Mesenchymal stem cell (in vitro differentiated cells and primary cell): ENCODE measurements around the gene TCAP.
"Not testable (repeated sequence)": the region's sequence is repeated elsewhere in the genome, so short reads cannot be mapped to it uniquely, and the experiment has no call there.

Experiments used
- DNase-seq: peaks from one replicate; pipeline ENCODE4 v3.0.0-alpha.2; 2013
- H2AFZ ChIP-seq: one replicate; pipeline ENCODE4 v1.6.1; 2013; ENCODE audit warnings: low read depth, mild to moderate bottlenecking, control low read depth, inconsistent platforms, low read length, moderate library complexity
- H2AK5ac ChIP-seq: 2 replicates; pipeline ENCODE4 v1.6.1; 2013; ENCODE audit warnings: low read length, moderate library complexity, mild to moderate bottlenecking, inconsistent platforms; ENCODE audit not compliant: severe bottlenecking
- H2BK120ac ChIP-seq: one replicate; pipeline ENCODE4 v1.6.1; 2013; ENCODE audit warnings: low read depth, mild to moderate bottlenecking, inconsistent platforms, low read length, moderate library complexity
- H2BK12ac ChIP-seq, 2 experiments: one replicate each; pipeline ENCODE4 v1.6.1; 2013; ENCODE audit warnings: inconsistent platforms in 2 of 2, low read length in 2 of 2, mild to moderate bottlenecking in 2 of 2, moderate library complexity in 2 of 2, control low read depth in 1 of 2
- H2BK15ac ChIP-seq: one replicate; pipeline ENCODE4 v1.6.1; 2013; ENCODE audit warnings: mild to moderate bottlenecking, low read depth, inconsistent platforms; ENCODE audit not compliant: poor library complexity, severe bottlenecking
- H2BK5ac ChIP-seq: 2 replicates; pipeline ENCODE4 v1.6.1; 2013; ENCODE audit warnings: low read depth, mild to moderate bottlenecking, low read length, control low read depth, inconsistent platforms; ENCODE audit not compliant: poor library complexity, severe bottlenecking
- H3K14ac ChIP-seq, 2 experiments: one replicate each; pipeline ENCODE4 v1.6.1; 2013; ENCODE audit warnings: inconsistent platforms in 2 of 2, low read length in 2 of 2, control low read depth in 1 of 2, mild to moderate bottlenecking in 1 of 2, moderate library complexity in 1 of 2
- H3K18ac ChIP-seq, 2 experiments: one replicate each; pipeline ENCODE4 v1.6.1; 2013; ENCODE audit warnings: inconsistent platforms in 2 of 2, low read length in 2 of 2, control low read depth in 1 of 2, low read depth in 1 of 2, mild to moderate bottlenecking in 1 of 2
- H3K23ac ChIP-seq, 2 experiments: one replicate each; pipeline ENCODE4 v1.6.1; 2013; ENCODE audit warnings: inconsistent platforms in 2 of 2, low read length in 2 of 2, mild to moderate bottlenecking in 2 of 2, moderate library complexity in 2 of 2, control low read depth in 1 of 2
- H3K27ac ChIP-seq: 2 replicates; pipeline ENCODE4 v1.5.1; 2013; ENCODE audit warnings: mild to moderate bottlenecking, moderate library complexity, low read length, control low read depth, inconsistent platforms; ENCODE audit not compliant: poor library complexity, severe bottlenecking
- H3K27me3 ChIP-seq, 2 experiments: 2 replicates each; pipeline versions ENCODE4 v1.6.1 to v1.7.0; 2013; ENCODE audit warnings: low read length in 2 of 2, mild to moderate bottlenecking in 2 of 2, moderate library complexity in 2 of 2, control low read depth in 1 of 2, inconsistent platforms in 1 of 2; ENCODE audit not compliant: control insufficient read depth in 1 of 2, insufficient read depth in 1 of 2
- H3K36me3 ChIP-seq, 2 experiments: 2 replicates each; pipeline versions ENCODE4 v1.6.1 to v1.7.0; 2013; ENCODE audit warnings: low read length in 2 of 2, control low read depth in 1 of 2, inconsistent platforms in 1 of 2, low read depth in 1 of 2, mild to moderate bottlenecking in 1 of 2; ENCODE audit not compliant: insufficient read depth in 2 of 2, control insufficient read depth in 1 of 2
- H3K4ac ChIP-seq, 2 experiments: one replicate each; pipeline ENCODE4 v1.6.1; 2013; ENCODE audit warnings: inconsistent platforms in 2 of 2, low read length in 2 of 2, mild to moderate bottlenecking in 2 of 2, moderate library complexity in 2 of 2, control low read depth in 1 of 2, low read depth in 1 of 2
- H3K4me1 ChIP-seq: 2 replicates; pipeline ENCODE4 v1.6.1; 2013; ENCODE audit warnings: low read depth, low read length, control low read depth; ENCODE audit not compliant: control insufficient read depth, insufficient read depth
- H3K4me2 ChIP-seq: 2 replicates; pipeline ENCODE4 v1.6.1; 2013; ENCODE audit warnings: low read length, mild to moderate bottlenecking, inconsistent platforms; ENCODE audit not compliant: poor library complexity, severe bottlenecking
- H3K4me3 ChIP-seq, 2 experiments: 2 replicates each; pipeline versions ENCODE4 v1.5.1 to v1.7.0; 2013; ENCODE audit warnings: low read length in 2 of 2, mild to moderate bottlenecking in 2 of 2, control low read depth in 1 of 2, low read depth in 1 of 2; ENCODE audit not compliant: insufficient read depth in 1 of 2
- H3K79me1 ChIP-seq: replicated peaks from 2 replicates; pipeline ENCODE4 v1.6.1; 2013; ENCODE audit warnings: mild to moderate bottlenecking, control low read depth, low read length, inconsistent platforms; ENCODE audit not compliant: poor library complexity, severe bottlenecking
- H3K9ac ChIP-seq: 2 replicates; pipeline ENCODE4 v1.7.0; 2013; ENCODE audit warnings: mild to moderate bottlenecking, low read length, moderate library complexity
- H3K9me3 ChIP-seq: 2 replicates; pipeline ENCODE4 v1.7.0; 2013; ENCODE audit warnings: mild to moderate bottlenecking, low read length; ENCODE audit not compliant: control insufficient read depth
- H4K8ac ChIP-seq: one replicate; pipeline ENCODE4 v1.6.1; 2013; ENCODE audit warnings: inconsistent platforms, mild to moderate bottlenecking, low read length, moderate library complexity
- H4K91ac ChIP-seq: one replicate; pipeline ENCODE4 v1.6.1; 2013; ENCODE audit warnings: mild to moderate bottlenecking, low read length, inconsistent platforms
- WGBS: methylation state at CpG from one replicate; pipeline ENCODE4 v1.1.7; 2013; ENCODE audit warnings: mixed read lengths; 5-methylcytosine and 5-hydroxymethylcytosine counted together

TCAP gene

DNA sequence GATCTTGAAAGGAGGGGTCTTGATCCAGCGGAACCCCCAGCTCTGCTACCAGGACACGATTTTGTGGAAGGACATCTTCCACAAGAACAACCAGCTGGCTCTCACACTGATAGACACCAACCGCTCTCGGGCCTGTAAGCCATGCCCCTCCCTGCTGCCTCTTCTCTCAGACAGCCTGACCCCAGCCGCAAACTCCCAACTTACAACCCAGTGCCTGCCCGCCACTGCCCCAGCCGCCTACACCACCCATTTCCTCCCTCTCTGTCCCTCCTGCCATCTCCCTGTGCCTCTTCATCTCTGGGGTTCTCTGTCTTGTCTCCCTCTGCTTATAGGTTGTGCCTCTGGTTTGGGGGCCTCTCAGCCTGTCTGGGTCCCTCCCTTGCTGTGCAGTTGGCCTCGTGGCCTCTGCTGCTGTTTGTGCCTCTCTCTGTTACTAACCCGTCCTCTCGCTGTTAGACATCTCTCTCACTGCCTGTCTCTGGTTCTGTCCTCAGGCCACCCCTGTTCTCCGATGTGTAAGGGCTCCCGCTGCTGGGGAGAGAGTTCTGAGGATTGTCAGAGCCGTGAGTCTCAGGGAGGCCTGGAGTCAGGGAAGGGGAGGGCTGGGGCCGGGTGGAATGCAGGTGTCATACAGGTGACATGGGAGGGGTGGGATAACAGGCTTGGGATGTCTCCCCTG, 44.3 kb downstream of the TCAP start:
- no peak overlapping the region for H3K4me3 ChIP-seq
- H3K36me3 ChIP-seq, result peaks cover 55 to 85% of the 10 kb centered on the region in 2 experiments
- no peak overlapping the region for H3K9ac ChIP-seq
- H3K4ac ChIP-seq, result no peak overlapping the region
- no peak overlapping the region for H2BK15ac ChIP-seq
- 96% methylated on average over 14 of the region's 14 CpGs for WGBS
- H2BK5ac ChIP-seq, result no peak overlapping the region
- no peak for DNase-seq
- H2BK12ac ChIP-seq, result no peak overlapping the region
- peaks cover 55% of the 10 kb centered on the region for H3K79me1 ChIP-seq
- H2AK5ac ChIP-seq, result no peak overlapping the region
- H3K27ac ChIP-seq, result no peak overlapping the region
- H3K9me3 ChIP-seq, result no peaks in the 10 kb centered on the region
- no peaks in the 10 kb centered on the region for H3K27me3 ChIP-seq
- H2AFZ ChIP-seq, result no peak overlapping the region
- peaks cover 18% of the 10 kb centered on the region for H3K4me1 ChIP-seq
- H3K23ac ChIP-seq, result no peak overlapping the region
- H4K8ac ChIP-seq, result no peak overlapping the region
- no peak overlapping the region for H3K18ac ChIP-seq
- H3K4me2 ChIP-seq, result no peak overlapping the region
- no peak overlapping the region for H4K91ac ChIP-seq
- H3K14ac ChIP-seq, result no peak overlapping the region
- H2BK120ac ChIP-seq, result no peak overlapping the region

GRCh38 chr17:39709998-39710964, 45.1 kb downstream of the TCAP start:
- H3K14ac ChIP-seq, result no peak overlapping the region
- H3K4me1 ChIP-seq, result peaks cover 11% of the 10 kb centered on the region
- no peaks in the 10 kb centered on the region for H3K9me3 ChIP-seq
- no peak overlapping the region for H3K4me3 ChIP-seq
- no peak overlapping the region for H3K4me2 ChIP-seq
- no peak overlapping the region for H3K23ac ChIP-seq
- DNase-seq, result no peak
- H3K9ac ChIP-seq, result no peak overlapping the region
- H3K4ac ChIP-seq, result no peak overlapping the region
- no peak overlapping the region for H4K91ac ChIP-seq
- no peak overlapping the region for H2AFZ ChIP-seq
- H2BK120ac ChIP-seq, result no peak overlapping the region
- H3K27ac ChIP-seq, result no peak overlapping the region
- H2AK5ac ChIP-seq, result no peak overlapping the region
- H3K27me3 ChIP-seq, result no peaks in the 10 kb centered on the region
- H2BK15ac ChIP-seq, result no peak overlapping the region
- H3K79me1 ChIP-seq, result peaks cover 51% of the 10 kb centered on the region
- no peak overlapping the region for H3K18ac ChIP-seq
- H3K36me3 ChIP-seq, result peaks cover 59 to 83% of the 10 kb centered on the region in 2 experiments
- no peak overlapping the region for H4K8ac ChIP-seq
- H2BK12ac ChIP-seq, result no peak overlapping the region
- H2BK5ac ChIP-seq, result no peak overlapping the region
- 97% methylated on average over 20 of the region's 20 CpGs for WGBS

- not testable (repeated sequence) for H2BK5ac ChIP-seq, H3K4me2 ChIP-seq, H2AK5ac ChIP-seq, H3K27me3 ChIP-seq, H4K8ac ChIP-seq, H2BK12ac ChIP-seq, H3K4ac ChIP-seq, H2BK15ac ChIP-seq, H2BK120ac ChIP-seq, H3K9me3 ChIP-seq, H3K18ac ChIP-seq, H3K9ac ChIP-seq, H3K27ac ChIP-seq, H3K4me1 ChIP-seq, H4K91ac ChIP-seq, H2AFZ ChIP-seq, DNase-seq, H3K14ac ChIP-seq, H3K4me3 ChIP-seq, H3K23ac ChIP-seq
- 95% methylated on average over 11 of the region's 11 CpGs for WGBS
- Histone ChIP-seq H3K36me3 (peaks cover 67 to 85% of the 10 kb centered on the region in 2 experiments), H3K79me1 (peaks cover 52% of the 10 kb centered on the region)
Observed at GRCh38 chr17:39711071-39711470, 45.9 kb downstream of the TCAP start.

GRCh38 chr17:39711851-39712250, 46.7 kb downstream of the TCAP start:
- H2BK12ac ChIP-seq, result no peak overlapping the region
- no peak overlapping the region for H2AFZ ChIP-seq
- H3K36me3 ChIP-seq, result peaks cover 74 to 85% of the 10 kb centered on the region in 2 experiments
- no peak overlapping the region for H3K4me2 ChIP-seq
- no peak overlapping the region for H4K91ac ChIP-seq
- no peak overlapping the region for H4K8ac ChIP-seq
- no peaks in the 10 kb centered on the region for H3K9me3 ChIP-seq
- H3K18ac ChIP-seq, result no peak overlapping the region
- no peak overlapping the region for H3K14ac ChIP-seq
- no peak overlapping the region for H2BK5ac ChIP-seq
- no peak for DNase-seq
- peaks cover 3% of the 10 kb centered on the region for H3K4me1 ChIP-seq
- H2BK15ac ChIP-seq, result no peak overlapping the region
- no peak overlapping the region for H2AK5ac ChIP-seq
- no peak overlapping the region for H3K23ac ChIP-seq
- no peak overlapping the region for H3K4ac ChIP-seq
- H2BK120ac ChIP-seq, result no peak overlapping the region
- H3K27ac ChIP-seq, result no peak overlapping the region
- H3K79me1 ChIP-seq, result peaks cover 51% of the 10 kb centered on the region
- no peaks in the 10 kb centered on the region for H3K27me3 ChIP-seq
- H3K4me3 ChIP-seq, result no peak overlapping the region
- no peak overlapping the region for H3K9ac ChIP-seq
- WGBS, result 96% methylated on average over 10 of the region's 10 CpGs
